Measurements from ENCODE around the gene ALDH3B1. TPM values are rescaled to one million over a fixed set of nuclear protein-coding genes. Genes with fewer than 3 reads are reported as not detected.

ALDH3B1 gene
- total RNA-seq, 1 experiment from 2014 or later = 60.8 TPM

- DNase-seq (ENCODE audit: extremely low read depth, low read depth) = no peak
These were observed 46.5 kb downstream of the ALDH3B1 start for GRCh38 chr11:68056317-68057285.

GRCh38 chr11:68057807-68058206 lies 47.7 kb downstream of the ALDH3B1 start:
- DNase-seq (ENCODE audit: extremely low read depth, low read depth) = no peak

GRCh38 chr11:68061508-68061907 lies 51.4 kb downstream of the ALDH3B1 start:
- no peak for DNase-seq (ENCODE audit: extremely low read depth, low read depth)

- no peak for DNase-seq (ENCODE audit: extremely low read depth, low read depth)
These were observed 54.8 kb downstream of the ALDH3B1 start for GRCh38 chr11:68064926-68065325.

GRCh38 chr11:68065841-68066240 lies 55.7 kb downstream of the ALDH3B1 start:
- no peak for DNase-seq (ENCODE audit: extremely low read depth, low read depth)

- DNase-seq (ENCODE audit: extremely low read depth, low read depth) = no peak
These were observed 56.6 kb downstream of the ALDH3B1 start for GRCh38 chr11:68066742-68067141.

- DNase-seq (ENCODE audit: extremely low read depth, low read depth) = no peak
These were observed 57.9 kb downstream of the ALDH3B1 start for GRCh38 chr11:68067991-68068390.

GRCh38 chr11:68071281-68072048 lies 61.3 kb downstream of the ALDH3B1 start:
- no peak for DNase-seq (ENCODE audit: extremely low read depth, low read depth)

GRCh38 chr11:68074584-68075352 lies 64.6 kb downstream of the ALDH3B1 start:
- no peak for DNase-seq (ENCODE audit: extremely low read depth, low read depth)

- no peak for DNase-seq (ENCODE audit: extremely low read depth, low read depth)
These were observed 66.4 kb downstream of the ALDH3B1 start for GRCh38 chr11:68076371-68077042.

- no peak for DNase-seq (ENCODE audit: extremely low read depth, low read depth)
These were observed 67.8 kb downstream of the ALDH3B1 start for GRCh38 chr11:68077617-68078582.

Small RNAs within 50 kb of the gene (small RNA-seq; reads per million reads assigned to genes)
- 0 to 0.12 reads per million in 2 experiments for gene MIR6753

Other genes with a start within 250 kb of the ALDH3B1 start
- gene UNC93B1, start 6.2 kb upstream of the ALDH3B1 start, total RNA-seq (2014; rRNA removed; shearing (Covaris generic)) = 15.1 and 20.3 TPM in 2 replicates
- 150 and 177 TPM in 2 replicates for gene NDUFS8, start 20.4 kb downstream of the ALDH3B1 start, total RNA-seq (2014; rRNA removed; shearing (Covaris generic))
- 43.1 and 46.1 TPM in 2 replicates for gene TCIRG1, start 28.7 kb downstream of the ALDH3B1 start, total RNA-seq (2014; rRNA removed; shearing (Covaris generic))
- gene CHKA, start 111.1 kb downstream of the ALDH3B1 start, total RNA-seq (2014; rRNA removed; shearing (Covaris generic)) = 9.0 and 11.1 TPM in 2 replicates
- 16.7 and 21.2 TPM in 2 replicates for gene KMT5B, start 203.0 kb downstream of the ALDH3B1 start, total RNA-seq (2014; rRNA removed; shearing (Covaris generic))

All from NCI-H460 (cell line).